Fibroblast of villous mesenchyme (primary cell): Measurements from ENCODE around the gene SCN3A. TPM values are rescaled to one million over a fixed set of nuclear protein-coding genes. Genes with fewer than 3 reads are reported as not detected.
A peak's percentile ranks its signal among the peaks of the same experiment; 100 is the strongest.

Experiments
- DNase-seq: peaks from one replicate; pipeline ENCODE4 v3.0.0-alpha.2; 2010; ENCODE audit warnings: low read depth
- H3K4me3 ChIP-seq: 2 replicates; pipeline ENCODE4 v1.5.1; 2011; ENCODE audit warnings: low read depth, mild to moderate bottlenecking, low read length
- CTCF ChIP-seq: IDR thresholded peaks from 2 replicates; pipeline ENCODE4 v1.5.1; 2012; ENCODE audit warnings: low read depth, mild to moderate bottlenecking, low read length; ENCODE audit not compliant: insufficient read depth
- total RNA-seq: library from RNA; depleted of rRNA; stranded (reverse); fragments of >200 nt; gene quantifications from 2 replicates; pipeline ENCODE4 v1.2.3, GENCODE V29; 2012

The SCN3A gene
- total RNA-seq, 1 donor = not detected

- H3K4me3 ChIP-seq = no peak overlapping the region
- DNase-seq = peak; percentile 19
- no peak for TF ChIP-seq CTCF
Observed at GRCh38 chr2:165055082-165055851, 148.6 kb downstream of the SCN3A start.

- no peak for TF ChIP-seq CTCF
- DNase-seq = no peak
- no peak overlapping the region for H3K4me3 ChIP-seq
Observed at GRCh38 chr2:165054652-165055051, 149.2 kb downstream of the SCN3A start.

- no peak for TF ChIP-seq CTCF
- no peak for DNase-seq
- no peak overlapping the region for H3K4me3 ChIP-seq
Observed at GRCh38 chr2:165044505-165045303, 159.1 kb downstream of the SCN3A start.

Other genes starting within 250 kb of the SCN3A start
- gene SLC38A11, start 248.5 kb downstream of the SCN3A start, total RNA-seq = under 0.01 TPM in 1 of 2 replicates, not detected in the other
- gene SCN2A, start 35.4 kb upstream of the SCN3A start, total RNA-seq = 2.3 and 11.7 TPM in 2 replicates